SIG-M5 treated with dmso at 0.1 percent for 504 hours (cell line): ENCODE measurements around the gene ERCC6L.

Experiments
- DNase-seq: peaks from one replicate; lab custom pipeline; 2025; ENCODE audit not compliant: unreplicated experiment; lab: John Stamatoyannopoulos, UW

Gene ERCC6L

DNA sequence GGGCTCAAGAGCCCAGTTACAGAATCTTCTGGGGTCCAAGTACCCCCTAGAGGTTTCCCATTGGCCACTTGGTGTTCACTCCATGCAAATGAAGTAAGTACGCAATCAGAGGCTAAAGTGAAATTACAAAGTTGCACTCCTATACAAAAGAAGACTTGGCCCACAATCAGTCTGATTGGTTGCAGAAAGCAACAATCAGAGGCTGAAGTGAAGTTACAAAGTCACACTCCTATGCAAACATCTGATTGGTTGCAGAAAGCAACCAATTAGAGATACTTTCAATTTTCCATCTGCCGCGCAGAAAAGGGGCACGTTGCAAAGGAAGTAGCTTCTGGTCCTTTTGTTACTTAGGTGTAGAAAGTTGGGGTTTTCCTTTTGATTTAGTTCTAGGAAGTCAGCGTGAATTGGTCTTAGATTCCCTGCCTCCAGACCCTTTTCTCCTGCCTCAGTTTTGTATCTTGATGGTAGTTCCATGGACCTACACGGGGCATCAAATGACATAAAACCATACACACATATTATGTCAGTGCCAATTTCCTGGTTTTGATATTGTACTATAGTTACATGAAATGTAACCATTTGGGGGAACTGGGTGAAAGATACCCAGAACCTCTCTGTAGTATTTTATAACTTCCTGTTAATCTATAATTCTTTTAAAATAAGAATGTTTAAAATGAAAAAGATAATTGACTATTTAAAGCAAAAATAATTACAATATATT is 69.7 kb downstream of the ERCC6L start:
- no peak for DNase-seq

DNA sequence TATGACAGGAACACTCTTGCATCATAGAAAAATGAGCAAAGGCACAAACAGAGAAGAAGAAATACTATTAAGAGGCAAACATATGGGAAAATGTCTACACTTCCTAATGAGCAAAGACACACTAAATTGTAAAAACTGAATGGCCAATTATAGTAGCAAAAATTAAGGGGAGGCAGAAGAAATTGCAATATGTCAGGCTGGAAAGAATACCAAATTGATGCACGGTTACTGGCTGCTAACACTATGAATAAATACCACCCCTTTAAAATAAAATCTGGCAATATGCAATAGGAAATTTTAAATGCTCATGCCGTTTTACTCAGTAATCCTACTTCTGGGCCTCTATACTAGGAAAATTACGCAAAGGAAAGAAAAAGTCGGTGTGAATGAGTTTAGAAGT is 73.3 kb downstream of the ERCC6L start:
- no peak for DNase-seq

DNA sequence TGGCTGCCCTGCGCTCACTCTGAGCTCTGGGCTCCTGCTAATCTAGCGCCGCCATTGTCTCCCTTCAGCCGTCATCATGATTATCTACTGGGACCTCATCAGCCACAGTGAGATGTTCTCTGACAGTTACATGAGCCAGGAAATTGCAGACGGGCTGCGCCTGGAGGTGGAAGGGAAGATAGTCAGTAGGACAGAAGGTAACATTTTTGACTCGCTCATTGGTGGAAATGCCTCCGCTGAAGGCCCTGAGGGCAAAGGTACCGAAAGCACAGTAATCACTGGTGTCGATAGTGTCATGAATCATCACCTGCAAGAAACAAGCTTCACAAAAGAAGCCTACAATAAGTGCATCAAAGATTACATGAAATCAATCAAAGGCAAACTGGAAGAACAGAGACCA is 79.1 kb downstream of the ERCC6L start:
- no peak for DNase-seq

DNA sequence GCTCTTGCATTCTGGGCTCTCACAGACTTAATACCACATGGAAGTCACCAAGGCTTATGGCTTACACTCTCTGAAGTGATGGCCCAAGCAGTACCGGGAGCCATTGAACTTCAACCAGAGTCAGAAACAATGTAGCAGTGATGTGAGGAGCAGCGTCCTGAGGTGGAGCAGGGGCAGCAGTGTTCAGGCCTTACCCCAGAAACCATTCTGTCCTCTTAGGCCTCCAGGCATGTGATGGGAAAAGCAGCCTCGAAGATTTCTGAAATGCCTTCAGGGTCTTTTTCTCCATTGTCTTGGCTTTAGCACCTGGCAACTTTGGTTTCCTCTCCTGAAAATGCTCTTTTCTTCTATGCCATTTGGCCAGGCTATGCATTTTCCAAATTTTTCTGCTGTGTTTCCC is 80.1 kb downstream of the ERCC6L start:
- no peak for DNase-seq
